HG02678 (cell line): ENCODE measurements around the gene ICAM2.
A peak's percentile ranks its signal among the peaks of the same experiment; 100 is the strongest.

ENCODE experiments used
- ATAC-seq: cut with Tn5 transposase; IDR thresholded peaks from one replicate; pipeline ENCODE4 v1.9.1; 2021; ENCODE audit warnings: mild to moderate bottlenecking, moderate library complexity; ENCODE audit not compliant: unreplicated experiment

ICAM2 gene

DNA sequence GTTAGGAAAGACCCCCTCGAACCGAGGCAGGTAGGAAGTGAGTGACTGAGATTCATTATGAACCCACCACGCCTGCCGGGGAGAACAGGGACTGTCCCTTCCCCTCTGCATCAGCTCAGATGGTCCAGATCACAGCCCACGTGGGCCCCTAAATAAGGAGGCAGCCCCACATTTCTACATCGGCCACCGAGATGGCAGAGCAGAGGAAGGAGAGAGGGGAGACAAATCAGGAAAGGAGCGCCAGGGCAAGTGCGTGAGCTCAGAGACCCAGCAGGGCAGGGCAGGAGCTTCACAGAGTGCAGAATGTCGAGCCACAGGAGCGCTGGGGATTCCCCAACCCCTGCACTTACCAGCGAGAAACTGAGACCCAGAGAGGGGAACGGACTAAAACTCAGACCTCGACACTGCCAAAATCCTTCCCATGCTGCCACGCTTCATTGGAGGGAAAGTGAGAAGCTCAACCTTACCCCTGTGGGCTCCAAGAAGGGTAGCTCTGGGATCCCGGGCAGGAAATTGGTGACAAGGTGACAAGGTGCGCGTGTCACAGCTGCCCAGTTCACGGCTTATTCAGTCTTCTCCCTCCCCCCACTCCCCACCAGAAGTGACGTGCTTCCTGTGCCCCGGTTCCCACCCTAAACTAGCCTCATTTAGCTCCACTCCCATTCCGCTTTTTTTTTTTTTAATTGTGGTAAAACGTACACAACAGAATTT lies at the start of gene ICAM2:
ICAM2 (minus strand) TSS at position 578 of the 711 bp plus-strand sequence. CDS start 13,942 bp downstream, outside the sequence.
- peak; percentile 60 for ATAC-seq

DNA sequence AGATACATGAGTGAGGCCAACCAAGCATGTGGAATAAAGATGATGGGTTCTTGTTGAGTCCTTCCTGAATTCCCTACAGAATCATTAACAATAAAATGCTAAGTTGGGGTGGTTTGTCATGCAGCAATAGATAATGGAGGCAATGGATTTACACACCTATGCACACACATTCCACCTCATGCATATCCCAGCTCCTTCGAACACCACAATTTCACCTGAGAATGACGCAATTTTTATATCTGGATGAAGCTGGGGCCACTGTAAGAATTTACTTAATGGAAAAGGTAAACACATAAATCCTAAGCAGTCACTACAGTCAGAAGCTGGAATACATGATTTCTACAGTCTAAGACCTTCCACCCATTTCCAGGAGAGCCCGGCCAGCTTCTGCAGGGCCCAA lies 49.8 kb upstream of the ICAM2 start:
- ATAC-seq = no peak

DNA sequence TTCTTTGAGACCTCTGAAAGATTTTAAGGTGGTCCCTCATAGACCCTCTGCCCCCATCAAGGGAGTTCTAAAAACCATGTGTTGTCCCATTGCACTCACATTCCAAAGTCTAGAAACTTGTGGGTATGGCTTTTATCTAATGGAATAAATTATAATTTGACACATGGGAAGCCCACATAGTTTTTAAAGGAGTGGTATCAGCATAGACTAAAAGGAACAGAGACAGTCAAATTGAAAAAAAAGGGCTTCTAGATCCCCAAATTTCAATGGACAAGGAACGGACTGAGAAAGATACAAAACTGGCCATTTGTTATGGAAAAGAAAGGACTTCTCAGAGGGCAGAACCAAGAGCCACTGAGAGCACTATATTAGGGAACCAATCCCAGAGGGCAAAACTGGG lies 48.7 kb upstream of the ICAM2 start:
- ATAC-seq = no peak

DNA sequence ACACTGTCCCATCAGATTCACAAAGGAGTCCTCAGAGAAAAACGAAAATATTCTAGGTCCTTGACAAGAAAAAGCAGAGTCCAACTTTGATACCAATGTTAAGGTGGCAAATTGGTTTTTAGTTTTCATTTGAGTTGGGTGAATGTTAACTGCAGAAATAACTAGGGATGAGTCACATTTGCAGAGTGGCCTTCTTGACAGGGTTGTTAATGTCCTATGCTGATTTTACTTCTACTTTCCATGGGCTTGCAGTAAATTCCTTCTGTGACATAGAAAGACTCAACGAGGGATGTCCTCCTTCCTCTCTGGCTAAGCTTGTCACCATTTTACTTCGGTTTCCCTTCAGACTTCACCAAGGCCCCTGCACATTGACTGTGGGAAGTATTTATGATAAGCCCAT lies 47.2 kb upstream of the ICAM2 start:
- ATAC-seq = no peak

DNA sequence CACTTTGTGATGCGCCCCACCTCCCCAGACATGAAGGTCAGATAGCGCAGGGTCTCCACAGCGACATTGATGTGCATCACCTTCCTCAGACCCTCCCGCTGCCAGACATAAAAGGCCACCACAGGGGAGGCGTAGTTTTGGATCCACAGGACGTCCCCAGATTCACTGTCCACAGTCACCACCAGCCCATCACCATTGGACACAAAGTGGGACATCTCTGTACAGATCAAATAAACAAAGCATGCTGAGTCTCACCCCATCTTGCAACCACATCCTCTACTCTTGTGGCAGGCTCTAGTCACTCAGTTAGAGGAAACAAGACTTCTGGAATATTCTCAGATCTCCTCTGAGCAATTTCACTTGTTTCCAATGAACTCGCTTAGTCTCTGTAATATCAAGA lies 46.3 kb upstream of the ICAM2 start:
- no peak for ATAC-seq

DNA sequence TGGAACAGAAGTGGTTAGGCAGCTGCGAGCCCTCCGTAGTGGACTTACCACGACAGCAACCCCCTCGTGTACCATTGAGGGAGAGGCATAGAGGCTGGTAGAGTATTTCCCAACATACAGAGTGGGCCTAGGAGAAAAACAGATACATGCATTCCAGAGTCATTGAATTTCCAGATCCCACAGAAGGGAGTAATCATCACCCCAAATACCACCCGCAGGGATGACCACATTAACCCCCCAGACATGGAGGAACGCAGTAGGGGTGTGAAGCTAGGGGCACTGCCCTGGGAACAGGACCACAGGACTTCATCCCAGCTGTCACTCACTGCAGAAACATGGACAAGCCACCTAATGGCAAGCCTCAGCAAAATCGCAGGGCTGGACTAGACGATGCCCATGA lies 44.7 kb upstream of the ICAM2 start:
- ATAC-seq = no peak

DNA sequence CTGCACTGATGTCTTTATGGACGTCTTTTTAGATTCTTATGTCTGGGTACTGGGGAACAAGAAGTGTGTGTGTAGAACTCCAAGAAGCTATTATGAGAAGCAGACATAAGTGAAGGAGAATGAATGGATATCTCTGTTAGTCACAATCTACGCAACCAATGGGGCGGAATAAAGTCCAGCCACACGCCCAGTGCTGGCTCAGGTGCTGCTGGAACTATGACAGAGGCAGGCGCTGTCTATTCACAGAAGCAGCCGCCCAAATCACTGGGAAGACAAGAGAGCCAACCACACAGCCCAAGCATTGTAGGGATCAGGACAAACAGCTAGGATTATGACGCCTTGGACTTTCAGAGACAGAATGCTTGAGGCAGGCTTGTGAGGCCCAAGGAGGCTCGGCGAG lies 43.9 kb upstream of the ICAM2 start:
- no peak for ATAC-seq

DNA sequence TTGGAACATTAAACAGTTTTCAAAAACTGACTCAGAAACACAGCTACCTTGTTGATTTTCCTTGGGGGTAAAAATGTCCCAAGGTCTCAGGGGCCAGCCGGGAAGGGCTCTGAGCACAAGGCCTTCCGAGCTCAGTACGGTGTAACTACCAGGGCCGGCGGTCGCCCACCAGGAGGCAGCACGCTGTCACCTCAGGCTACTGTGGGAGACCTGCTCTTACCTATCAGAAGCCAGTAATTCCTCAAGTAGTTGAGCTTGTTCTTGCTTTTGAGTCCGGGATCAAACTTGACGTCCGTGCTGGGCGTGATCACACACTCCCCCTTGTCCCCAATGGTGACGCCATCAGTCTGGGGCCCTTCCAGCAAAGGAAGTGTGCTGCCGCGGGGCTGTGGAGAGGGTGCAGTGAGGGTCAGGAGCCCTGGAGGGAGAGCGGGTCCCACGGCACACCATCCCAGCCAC lies 43.4 kb upstream of the ICAM2 start:
- no peak for ATAC-seq

DNA sequence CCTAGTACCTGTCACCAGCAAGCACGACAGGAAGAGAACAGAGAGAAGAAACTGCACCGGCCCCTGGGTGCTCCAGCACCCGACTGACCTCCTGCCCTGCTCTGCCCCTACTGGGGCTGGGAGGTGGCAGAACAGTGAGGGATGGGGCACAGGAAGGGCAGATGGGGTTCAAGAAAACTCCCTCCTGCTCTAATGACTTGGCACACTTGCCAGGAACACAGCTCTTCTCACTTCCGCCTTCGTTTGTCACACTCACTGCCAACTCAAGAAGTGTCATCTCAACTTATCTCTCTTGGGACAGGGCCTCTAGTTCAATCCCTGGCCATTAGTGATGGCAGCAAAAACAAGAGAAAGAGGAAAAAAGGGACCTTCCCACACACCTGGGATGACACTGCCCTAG lies 42.7 kb upstream of the ICAM2 start:
- no peak for ATAC-seq

DNA sequence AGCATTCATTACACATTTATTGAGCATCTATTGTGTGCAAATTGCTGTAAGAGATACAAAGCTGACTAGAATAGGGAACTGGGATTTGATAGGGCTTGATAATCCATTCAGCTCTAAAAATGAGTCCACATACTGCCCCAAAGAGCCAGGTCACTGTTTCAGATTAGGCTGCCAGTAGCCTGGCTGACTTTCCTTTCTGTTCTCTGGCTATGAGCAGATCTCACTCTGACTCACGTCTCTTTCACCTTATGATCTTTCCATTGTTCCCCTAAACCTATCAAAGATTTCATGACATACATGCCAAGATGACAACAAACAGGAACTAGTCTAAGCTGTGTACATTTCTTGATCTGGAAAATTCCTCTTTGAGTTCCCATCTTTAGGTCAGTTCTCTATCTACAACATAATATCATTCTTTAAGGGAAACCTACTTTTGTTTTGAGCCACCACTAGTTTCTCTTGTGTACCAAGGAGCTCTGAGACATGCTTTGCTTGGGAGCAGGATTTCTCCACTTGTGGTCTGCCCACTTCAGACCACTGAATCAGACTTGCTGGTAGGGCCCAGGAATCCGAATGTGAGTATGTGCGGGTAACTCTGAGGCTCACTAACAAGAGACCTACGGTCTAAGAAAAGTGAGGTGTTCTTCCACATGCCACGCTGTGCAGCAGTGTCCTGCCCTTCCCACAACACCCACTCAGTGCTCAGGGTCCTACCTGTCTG lies 40.9 kb upstream of the ICAM2 start:
- ATAC-seq = peak; percentile 43

DNA sequence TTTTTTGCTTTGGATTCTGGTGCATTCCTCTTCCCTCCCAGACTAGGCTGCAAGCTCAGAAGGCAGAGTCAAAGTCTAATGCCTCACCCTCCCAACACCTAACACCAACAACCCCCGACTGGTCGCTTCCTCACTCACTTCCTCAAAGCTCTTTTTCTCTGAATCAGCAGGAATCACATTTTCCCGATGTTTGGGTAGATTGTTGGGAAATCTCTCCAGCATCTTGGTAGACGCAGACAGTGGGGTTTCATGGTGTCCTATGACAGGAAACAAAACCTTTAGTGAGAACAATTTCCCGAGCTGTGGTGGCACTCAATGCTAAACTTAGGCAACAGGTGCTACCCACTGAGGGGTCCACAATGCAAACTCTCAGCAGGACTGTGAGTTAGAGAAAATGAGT lies 39.9 kb upstream of the ICAM2 start:
- ATAC-seq = no peak

DNA sequence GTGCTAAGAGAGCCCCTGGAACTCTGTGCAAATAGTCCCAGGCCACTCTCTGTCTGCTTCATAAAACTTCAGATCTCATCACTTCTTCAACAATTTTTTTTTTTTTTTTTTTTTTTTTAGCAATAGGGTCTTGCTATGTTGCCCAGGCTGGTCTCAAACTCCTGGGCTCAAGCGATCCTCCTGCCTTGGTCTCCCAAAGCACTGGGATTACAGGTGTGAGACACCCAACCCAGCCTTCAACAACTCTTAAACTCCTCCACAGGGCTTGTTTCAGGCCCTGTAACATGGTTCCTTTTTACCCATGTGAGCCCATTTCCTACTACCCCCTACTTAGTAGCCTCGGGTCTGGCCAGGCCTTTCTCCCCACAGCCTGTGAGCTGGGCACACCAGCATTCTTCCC lies 39.3 kb upstream of the ICAM2 start:
- ATAC-seq = no peak

DNA sequence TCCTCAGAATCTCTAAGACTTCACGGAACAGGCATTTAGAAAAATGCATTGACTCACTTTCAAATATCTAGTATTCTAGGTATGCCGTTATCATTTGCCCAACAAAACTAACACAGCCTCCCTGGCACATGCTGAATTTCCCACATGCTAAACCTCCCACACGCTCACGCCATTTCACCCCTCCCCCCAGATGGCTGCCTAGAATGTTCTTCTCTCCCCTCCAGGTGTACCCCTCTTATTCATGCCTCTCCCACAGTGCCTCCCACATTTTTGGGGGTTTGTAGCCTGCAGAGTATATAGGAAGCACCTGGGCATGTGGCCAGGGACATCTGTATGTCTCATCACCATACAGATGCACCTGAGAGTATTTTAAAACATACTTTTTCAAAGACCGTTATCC lies 38.2 kb upstream of the ICAM2 start:
- ATAC-seq = no peak

DNA sequence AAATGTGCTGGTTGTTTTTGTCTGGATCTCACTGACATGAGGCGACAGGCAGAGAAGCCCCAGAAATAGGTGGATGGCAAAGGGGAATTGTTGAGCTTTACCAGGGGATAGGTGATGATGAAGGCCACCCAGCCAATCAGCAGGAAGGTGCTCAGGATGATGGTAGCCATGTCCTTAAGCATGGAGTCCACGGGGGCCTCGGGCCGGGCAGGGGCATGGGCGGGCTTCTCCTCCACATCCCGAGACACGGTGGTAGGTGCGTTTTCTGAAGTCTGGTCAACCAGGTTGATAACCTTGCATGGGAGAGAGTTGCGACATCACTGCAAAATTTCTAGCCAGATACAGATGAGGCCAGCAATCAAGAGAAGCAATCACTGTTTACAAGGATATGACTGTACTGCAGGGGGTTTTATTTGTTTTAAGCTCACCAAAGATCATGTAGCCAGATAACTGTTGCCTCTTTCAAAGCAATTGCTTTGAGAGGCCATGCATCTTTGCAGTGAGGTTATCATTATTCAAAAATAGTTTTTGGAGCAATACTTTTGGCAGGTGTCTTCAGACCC lies 37.3 kb upstream of the ICAM2 start:
- ATAC-seq = no peak

DNA sequence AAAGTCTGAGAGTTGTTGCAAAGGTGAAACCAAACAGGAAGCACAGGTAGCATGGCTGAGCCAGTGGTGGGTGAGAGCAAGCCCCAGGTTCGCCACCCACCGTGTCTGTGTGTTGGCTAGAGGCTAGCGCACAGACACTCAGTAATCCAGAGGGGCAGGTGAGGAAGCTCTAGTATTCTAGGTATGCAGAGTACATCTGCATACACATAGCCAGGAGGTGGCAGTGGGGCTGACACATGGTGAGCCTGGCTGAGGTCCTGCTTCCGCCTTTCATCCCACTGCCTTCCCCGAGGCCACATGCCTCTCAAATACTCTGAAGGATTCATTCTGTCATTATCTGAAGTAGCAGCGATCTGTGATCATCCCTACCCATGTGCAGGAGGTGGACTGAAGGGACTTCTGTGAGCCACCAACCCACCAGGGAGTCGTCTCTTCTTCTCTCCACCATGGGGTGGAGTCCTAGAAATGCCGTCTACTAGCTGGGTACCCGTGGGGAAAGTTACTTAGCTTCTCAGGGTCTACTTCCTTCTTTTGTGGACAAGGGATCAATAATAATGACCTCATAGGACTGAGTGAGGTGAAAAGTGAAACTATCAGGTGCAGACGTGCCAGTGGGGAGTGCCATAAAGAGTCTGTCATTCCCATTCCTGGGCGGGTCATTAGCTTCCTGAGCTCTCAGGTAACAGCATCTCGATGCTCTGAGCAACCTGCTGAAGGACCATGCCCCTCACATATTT lies 36.0 kb upstream of the ICAM2 start:
- ATAC-seq = peak; percentile 76

DNA sequence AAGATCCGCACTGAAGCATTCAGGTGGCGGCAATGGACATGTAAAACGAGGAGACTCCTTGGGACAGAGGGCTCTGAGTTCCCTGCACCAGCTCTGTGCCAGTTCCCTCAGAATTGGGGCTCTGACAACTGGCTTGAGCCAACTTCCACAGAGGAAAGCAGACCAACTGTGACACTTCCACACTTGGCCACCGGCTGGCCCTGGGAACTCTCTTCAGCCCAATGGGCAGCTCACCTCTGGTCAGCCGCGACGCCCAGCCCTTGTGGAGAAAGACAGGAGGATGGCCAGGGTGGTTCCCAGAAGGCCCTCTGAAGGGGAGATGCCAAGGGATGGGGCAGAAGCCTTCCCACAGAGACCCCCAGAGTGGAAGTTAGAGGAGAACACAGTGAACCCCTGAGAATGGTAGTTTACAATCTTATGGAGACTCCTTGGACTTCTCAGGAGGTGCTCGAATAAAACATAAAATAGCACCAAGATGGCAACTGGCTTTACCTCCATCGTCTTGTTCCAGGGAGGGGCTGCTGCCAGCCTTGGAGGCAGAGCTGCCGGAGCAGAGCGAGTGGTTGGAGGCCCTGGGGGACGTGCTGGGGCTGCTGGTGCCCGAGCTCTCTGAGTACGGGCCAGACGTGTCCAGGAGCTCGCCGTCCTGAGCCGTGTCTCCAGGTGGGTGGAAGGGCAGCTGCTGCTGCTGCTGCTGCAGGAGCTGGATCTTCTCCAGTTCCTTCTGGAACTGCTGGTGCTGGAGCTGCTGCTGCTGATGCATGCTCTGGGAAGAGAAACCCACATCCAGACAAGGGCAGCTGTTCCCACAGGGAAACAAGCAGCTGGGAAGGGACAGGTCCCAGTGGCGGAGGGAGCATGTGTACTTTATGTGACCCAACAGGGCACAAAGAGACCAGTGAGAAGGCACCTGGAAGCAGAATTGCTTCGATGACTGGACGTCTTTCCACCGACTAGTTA lies 35.0 kb upstream of the ICAM2 start:
- ATAC-seq = no peak

DNA sequence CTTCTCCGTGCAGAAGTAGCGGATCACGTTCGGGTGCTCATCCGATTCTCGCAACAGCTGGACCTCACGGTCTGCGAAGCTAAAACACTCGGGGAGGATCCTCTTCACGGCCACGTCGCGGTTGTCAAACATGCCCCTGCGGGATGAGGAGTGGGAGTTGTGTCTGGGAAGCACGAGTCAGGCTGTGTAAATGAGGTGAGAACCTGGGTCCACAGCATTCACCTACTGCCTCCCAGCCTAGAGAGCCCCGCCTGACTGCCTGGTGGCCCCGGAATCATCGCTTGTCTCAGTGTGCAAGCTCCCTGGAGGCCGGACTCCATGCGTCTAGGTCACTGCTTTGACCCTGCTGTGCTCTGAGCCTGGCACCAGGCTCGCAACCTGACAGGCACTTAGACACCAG lies 33.9 kb upstream of the ICAM2 start:
- no peak for ATAC-seq

DNA sequence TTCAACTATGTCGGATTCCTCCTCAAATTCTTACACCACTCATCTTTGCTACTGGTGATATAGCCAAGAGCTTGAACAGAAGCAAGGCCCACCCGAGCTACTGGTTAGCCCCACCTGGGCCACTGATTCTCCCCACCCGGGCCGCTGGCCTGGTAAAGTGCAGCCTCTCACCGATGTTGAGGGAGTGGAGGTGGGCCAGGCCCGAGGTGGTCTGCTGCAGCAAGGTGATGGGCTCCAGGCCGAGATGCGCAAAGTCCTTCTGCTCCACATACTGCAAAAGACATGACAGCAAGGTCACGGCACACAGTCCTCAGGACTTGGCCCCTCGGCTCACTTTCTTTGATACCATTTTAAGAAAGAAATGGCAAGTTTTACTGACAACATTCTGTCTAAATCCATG lies 32.7 kb upstream of the ICAM2 start:
- ATAC-seq = no peak

DNA sequence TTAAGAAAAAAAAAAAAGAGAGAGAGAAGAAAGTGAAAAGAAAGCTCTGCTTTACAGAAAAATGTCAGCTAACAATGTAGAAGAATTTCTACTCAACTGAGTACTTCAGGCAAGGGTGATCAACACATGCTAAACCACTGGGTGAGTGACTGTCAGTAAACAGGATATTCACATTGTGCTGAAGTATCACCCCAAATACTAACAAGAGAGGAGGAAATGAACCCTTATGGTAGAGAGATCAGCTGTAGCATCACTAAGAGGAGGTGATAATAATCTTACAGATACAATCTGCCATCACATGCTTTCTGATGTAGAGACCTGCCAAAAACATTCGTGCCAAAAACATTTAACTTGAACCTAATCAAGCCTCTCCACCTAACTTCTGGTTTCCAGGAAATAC lies 30.7 kb upstream of the ICAM2 start:
- ATAC-seq = no peak

DNA sequence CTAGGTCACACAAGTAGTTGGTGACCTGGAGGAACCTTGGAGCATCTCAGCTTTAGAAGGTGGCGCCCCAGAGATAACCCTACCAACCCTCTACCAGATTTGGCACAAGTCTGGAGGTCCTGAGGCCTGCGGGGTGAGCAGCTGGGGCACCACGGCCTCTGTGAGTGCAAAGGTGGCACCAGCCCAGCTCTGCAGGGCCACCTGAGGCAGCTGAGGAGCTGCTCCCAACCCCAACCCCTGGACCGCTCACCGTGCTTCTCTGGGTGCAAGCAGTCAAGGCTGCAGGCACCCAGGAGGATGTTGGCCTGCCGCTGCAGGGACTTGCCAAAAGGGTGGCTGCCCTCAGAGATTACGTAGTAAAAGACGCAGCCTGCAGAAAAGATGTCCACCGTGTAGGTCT lies 28.4 kb upstream of the ICAM2 start:
- no peak for ATAC-seq
